Measurements from ENCODE around the gene JMJD7.

DNA sequence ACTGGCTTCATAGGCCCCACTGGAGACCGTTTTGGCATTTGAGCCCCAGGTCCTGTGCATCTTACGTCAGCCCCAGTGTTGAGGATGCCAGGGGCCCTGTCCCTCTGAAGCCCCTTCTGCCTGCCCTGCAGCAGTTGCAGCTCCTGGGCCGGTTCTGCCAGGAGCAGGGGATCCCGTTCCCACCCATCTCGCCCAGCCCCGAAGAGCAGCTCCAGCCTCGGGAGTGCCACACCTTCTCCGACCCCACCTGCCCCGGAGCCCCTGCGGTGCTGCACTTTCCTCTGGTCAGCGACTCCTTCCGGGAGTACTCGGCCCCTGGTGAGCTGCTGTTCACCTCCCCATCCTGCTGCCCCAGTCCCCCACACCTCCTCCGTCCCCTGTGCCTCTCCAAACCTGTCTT, 19.3 kb downstream of the JMJD7 start:
- no peak for TF ChIP-seq CTCF (IDR thresholded peaks at IDR 0.05; ENCODE audit: low read length)
- no peak for TF ChIP-seq EZH2 (IDR thresholded peaks at IDR 0.05; ENCODE audit: borderline replicate concordance, low read length)
